ENCODE data around the gene SUPT16H.

DNA sequence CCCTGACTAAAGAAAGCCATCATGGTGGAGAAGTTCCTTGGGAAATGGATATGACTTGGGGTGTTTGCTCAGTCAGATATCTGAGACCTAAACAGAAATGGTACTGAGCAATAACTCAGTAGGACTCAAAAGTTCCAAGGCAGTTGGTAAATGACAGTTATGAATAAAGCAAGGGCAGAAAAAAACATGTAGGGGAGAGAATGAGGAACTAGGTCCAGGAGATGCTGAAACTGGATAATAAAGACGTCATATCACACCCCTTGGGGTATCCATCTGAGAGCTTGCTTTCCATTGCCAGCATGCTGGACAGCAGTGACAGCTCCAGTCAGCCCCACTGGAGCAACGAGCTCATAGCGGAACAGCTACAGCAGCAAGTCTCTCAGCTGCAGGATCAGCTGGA, 66.4 kb downstream of the SUPT16H start:
- TF ChIP-seq CTCF (IDR thresholded peaks at IDR 0.05) (no peak), POLR2A (IDR thresholded peaks at IDR 0.05) (no peak)

Data from adrenal gland (tissue), 5 donors.